Measurements from ENCODE around the gene RPP25.
"Not testable (repeated sequence)": the region's sequence is repeated elsewhere in the genome, so short reads cannot be mapped to it uniquely, and the experiment has no call there.

RPP25 gene

GRCh38 chr15:74913799-74914198, 42.8 kb downstream of the RPP25 start:
- not testable (repeated sequence) for DNase-seq

DNA sequence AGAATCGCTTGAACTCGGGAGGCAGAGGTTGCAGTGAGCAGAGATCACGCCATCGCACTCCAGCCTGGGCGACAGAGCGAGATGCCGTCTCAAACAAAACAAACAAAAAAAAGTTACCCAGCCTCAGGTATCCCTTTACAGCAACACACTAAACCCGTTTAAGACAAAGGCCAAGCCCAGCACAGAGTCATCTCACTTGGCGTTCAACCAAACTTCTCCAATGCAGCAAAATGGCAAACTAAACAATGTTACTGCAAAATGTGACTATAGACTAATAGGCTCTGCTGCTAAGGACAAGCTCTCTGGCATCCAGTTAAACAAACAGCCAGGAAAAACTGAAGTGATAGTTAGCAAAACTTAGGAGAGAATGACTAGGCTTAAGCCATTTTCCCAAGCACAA, 43.5 kb downstream of the RPP25 start:
- DNase-seq, result no peak

GRCh38 chr15:74908635-74909034, 47.9 kb downstream of the RPP25 start:
- DNase-seq, result no peak

DNA sequence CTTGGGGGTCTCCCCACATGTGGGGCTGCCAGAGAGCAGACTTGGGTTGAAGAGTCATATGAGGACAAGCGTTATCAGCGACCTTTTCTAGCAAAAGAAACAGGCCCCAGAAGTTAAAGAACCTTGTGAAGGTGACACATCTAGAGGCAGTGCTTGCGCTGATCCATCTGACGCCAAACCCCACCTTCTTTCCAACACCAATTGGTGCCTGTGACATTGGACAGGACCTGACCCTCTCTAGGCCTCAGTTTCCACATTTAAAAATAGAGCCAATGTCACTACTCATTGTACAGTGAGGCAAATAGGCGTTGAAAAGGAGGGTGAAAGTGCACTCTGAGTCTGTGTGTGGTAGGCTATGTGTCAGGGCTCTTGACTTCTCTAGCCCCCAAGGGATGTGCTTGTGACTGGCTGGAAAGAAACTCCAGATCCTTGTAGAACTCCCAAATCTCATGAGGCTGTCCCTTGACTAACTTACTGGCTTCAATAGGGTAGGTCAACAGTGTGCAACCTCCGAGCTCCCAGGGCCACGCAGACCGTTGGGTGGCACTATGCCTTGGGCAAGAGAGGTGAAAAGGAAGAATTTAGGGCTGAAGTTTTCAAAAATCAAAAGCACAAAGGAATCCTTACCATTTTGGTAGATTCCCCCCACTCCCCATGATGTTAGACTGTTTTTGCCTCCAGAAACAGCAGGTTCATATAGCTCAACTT, 49.3 kb downstream of the RPP25 start:
- DNase-seq, result no peak

DNA sequence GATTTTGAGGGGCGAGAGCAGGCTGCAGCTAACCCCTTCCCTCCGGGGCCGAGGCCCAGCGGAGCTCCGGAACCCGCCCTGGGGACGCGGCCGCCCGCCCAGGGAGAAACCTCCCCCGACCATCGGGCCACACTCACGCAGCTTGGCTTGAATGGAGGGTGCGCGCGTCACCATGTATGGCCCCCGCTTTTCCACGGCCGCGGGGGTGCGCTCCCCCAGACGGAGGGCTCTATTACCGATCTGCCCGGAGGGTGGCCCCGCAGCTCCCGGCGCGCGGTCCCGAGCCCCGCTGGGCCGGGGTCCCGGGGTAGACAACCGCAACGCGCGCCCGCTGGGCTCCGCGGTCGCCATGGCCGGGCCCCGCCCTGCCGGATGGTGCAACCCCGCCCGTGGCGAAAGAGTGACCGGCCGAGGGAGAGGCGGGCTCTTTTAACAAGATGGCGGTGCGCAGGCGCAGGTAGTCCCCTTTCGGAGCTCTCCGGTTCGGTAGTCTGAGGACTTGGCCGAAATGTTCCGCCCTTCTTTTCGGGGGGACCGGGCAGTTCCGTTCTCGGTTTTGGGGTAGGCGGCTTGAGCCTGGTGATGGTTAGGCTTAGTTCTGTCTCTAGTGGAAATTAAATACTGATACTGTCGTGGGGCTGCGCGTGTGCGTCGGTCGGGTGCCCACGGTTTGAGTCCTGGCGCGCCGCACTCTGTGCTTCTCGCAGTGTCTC, 50.0 kb downstream of the RPP25 start, which contains the start of gene FAM219B:
Gene FAM219B (minus strand): TSS at position 402 of the 713 bp plus-strand sequence. CDS start 51 bp downstream, at position 351.
- peak; percentile 89 for DNase-seq

GRCh38 chr15:74906067-74906449, 50.5 kb downstream of the RPP25 start:
- DNase-seq, result no peak
